T1000 (cell line): ENCODE measurements around the gene CDK18.

Source experiments
- DNase-seq: peaks from one replicate; lab custom pipeline; 2025; ENCODE audit warnings: mixed read lengths; lab: John Stamatoyannopoulos, UW

CDK18 gene

GRCh38 chr1:205523261-205523890, 18.9 kb downstream of the CDK18 start:
- no peak for DNase-seq

GRCh38 chr1:205523891-205524793, 19.7 kb downstream of the CDK18 start:
- peak; percentile 68 for DNase-seq

GRCh38 chr1:205524794-205525101, 20.3 kb downstream of the CDK18 start:
- no peak for DNase-seq

GRCh38 chr1:205525495-205526285, 21.2 kb downstream of the CDK18 start:
- DNase-seq, result no peak

GRCh38 chr1:205526431-205526830, 22.0 kb downstream of the CDK18 start:
- no peak for DNase-seq

GRCh38 chr1:205527931-205528330, 23.5 kb downstream of the CDK18 start:
- no peak for DNase-seq

- DNase-seq, result no peak
Measured at GRCh38 chr1:205528446-205528886, 24.0 kb downstream of the CDK18 start.

- peak; percentile 73 for DNase-seq
Measured at GRCh38 chr1:205528887-205529825, 24.7 kb downstream of the CDK18 start.

GRCh38 chr1:205530116-205530515, 25.6 kb downstream of the CDK18 start:
- DNase-seq, result no peak

- DNase-seq, result no peak
Measured at GRCh38 chr1:205531191-205532025, 26.9 kb downstream of the CDK18 start.

GRCh38 chr1:205532026-205532898, 27.8 kb downstream of the CDK18 start:
- no peak for DNase-seq

GRCh38 chr1:205532996-205533735, 28.7 kb downstream of the CDK18 start:
- no peak for DNase-seq

GRCh38 chr1:205533748-205534443, 29.4 kb downstream of the CDK18 start:
- no peak for DNase-seq

- no peak for DNase-seq
Measured at GRCh38 chr1:205534444-205534985, 30.0 kb downstream of the CDK18 start.

GRCh38 chr1:205535096-205535495, 30.6 kb downstream of the CDK18 start:
- DNase-seq, result no peak

- DNase-seq, result no peak
Measured at GRCh38 chr1:205535866-205536758, 31.6 kb downstream of the CDK18 start.
